ENCODE data around the gene CYP27A1.

DNA sequence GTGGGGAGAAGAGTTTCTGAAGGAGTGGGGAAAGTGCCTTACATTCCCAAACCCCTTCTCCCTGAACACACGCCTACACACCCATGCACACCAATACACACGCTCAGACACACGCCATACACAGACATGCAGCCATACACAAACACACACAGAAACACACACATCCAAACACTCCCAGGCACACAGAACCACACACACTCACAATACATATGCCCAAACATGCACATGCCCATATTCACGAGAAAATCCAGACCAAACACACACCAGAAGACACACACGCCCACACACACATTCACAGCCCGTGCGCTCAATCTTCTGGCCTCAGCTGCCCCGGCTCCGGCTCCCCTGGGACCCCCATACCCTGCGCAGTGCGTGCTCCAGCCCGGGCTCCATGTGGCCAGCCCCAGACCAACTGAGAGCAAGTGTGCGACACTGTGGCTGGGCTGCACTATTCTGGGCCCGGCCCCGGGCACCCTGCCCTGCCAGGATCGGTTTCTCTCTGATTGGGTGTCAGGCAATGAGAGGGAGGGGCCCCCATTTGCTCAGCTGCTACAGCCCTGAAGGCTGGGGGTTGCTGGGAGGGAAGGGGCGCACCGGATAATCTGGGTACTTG lies 49.5 kb downstream of the CYP27A1 start, which contains the start of gene PRKAG3:
- TF ChIP-seq POLR2A (IDR thresholded peaks at IDR 0.05; ENCODE audit: low read length) (no peak), GATA1 (IDR thresholded peaks at IDR 0.05; ENCODE audit: low read depth, low read length) (no peak)

All from erythroblast (primary cell).